Ishikawa (cell line): Measurements from ENCODE around the gene CAMTA1.

ENCODE experiments used
- CEBPB ChIP-seq: IDR thresholded peaks from 2 replicates; pipeline ENCODE4 v1.6.1; 2012
- CREB1 ChIP-seq: IDR thresholded peaks from 2 replicates; pipeline ENCODE4 v1.6.1; 2012; ENCODE audit warnings: low read depth
- EGR1 ChIP-seq: IDR thresholded peaks from 2 replicates; pipeline ENCODE4 v1.6.1; 2012
- EP300 ChIP-seq: IDR thresholded peaks from 2 replicates; pipeline ENCODE4 v1.6.1; 2012; ENCODE audit warnings: borderline replicate concordance
- FOXM1 ChIP-seq: IDR thresholded peaks from 2 replicates; pipeline ENCODE4 v1.6.1; 2012; ENCODE audit warnings: low read depth, borderline replicate concordance
- NFIC ChIP-seq: IDR thresholded peaks from 2 replicates; pipeline ENCODE4 v1.6.1; 2012
- RAD21 ChIP-seq: IDR thresholded peaks from 2 replicates; pipeline ENCODE4 v1.6.1; 2012; ENCODE audit warnings: low read depth
- TAF1 ChIP-seq: IDR thresholded peaks from 2 replicates; pipeline ENCODE4 v1.6.1; 2012; ENCODE audit warnings: low read depth, mild to moderate bottlenecking
- TCF12 ChIP-seq: IDR thresholded peaks from 2 replicates; pipeline ENCODE4 v1.6.1; 2012; ENCODE audit warnings: low read depth
- TEAD4 ChIP-seq: IDR thresholded peaks from 2 replicates; pipeline ENCODE4 v1.6.1; 2012
- YY1 ChIP-seq: IDR thresholded peaks from 2 replicates; pipeline ENCODE4 v1.6.1; 2012; ENCODE audit warnings: low read depth
- ZBTB7A ChIP-seq: IDR thresholded peaks from 2 replicates; pipeline ENCODE4 v1.6.1; 2012; ENCODE audit warnings: low read depth
- TF ChIP-seq, protein P1 (sequence below): IDR thresholded peaks from 2 replicates; pipeline ENCODE4 v1.6.1; 2012
- TF ChIP-seq, protein P2 (sequence below): IDR thresholded peaks from 2 replicates; pipeline ENCODE4 v1.6.1; 2012; ENCODE audit warnings: low read depth, mild to moderate bottlenecking
- TF ChIP-seq, protein P3 (sequence below): IDR thresholded peaks from 2 replicates; pipeline ENCODE4 v1.6.1; 2012

CAMTA1 gene

DNA sequence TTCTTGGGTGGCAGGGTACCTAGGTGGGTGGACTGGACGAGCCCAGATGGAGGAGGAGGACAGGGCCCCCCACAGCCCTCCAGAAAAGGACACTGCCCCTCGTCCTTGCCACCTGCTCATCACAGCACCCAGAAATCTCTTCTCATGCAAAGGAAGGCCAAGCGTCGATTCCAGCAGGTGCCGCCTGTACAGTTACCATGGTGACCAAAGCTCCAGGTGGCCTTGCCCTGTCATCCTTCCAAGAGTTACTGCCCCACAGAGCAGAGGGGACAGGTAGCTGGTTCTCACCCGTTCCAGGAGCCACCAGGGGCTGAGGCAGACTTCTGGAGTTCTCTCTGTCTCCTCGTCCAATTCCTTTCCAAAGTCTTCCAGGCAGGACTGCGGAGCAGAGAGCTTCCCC is 865.9 kb downstream of the CAMTA1 start:
- no peak for TF ChIP-seq YY1
- no peak for TF ChIP-seq RAD21
- TF ChIP-seq, protein P1, sequence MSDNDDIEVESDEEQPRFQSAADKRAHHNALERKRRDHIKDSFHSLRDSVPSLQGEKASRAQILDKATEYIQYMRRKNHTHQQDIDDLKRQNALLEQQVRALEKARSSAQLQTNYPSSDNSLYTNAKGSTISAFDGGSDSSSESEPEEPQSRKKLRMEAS = no peak
- TF ChIP-seq CREB1 = no peak
- no peak for TF ChIP-seq EP300
- TF ChIP-seq TCF12 = no peak
- TF ChIP-seq NFIC = no peak

DNA sequence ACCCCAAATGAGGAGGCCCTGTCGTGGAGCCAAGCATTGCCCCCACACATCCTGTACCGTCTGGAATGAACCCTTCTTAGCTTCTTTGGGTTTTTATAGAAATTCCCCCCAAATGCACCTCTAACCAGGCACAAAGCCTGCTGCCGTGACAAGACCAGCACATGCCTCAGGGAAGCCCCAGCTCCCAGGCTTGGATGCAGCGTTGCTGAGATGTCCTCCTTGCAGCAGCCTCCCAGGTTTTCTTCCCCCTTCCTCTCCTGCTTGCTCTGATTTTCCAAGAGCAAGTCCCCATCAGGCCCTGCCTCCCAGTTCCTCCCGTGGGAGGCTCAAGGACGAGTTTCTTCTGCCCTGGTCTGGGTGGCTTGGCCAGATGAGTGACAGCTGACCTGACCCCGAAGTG is 866.8 kb downstream of the CAMTA1 start:
- no peak for TF ChIP-seq CREB1
- TF ChIP-seq, protein P2, sequence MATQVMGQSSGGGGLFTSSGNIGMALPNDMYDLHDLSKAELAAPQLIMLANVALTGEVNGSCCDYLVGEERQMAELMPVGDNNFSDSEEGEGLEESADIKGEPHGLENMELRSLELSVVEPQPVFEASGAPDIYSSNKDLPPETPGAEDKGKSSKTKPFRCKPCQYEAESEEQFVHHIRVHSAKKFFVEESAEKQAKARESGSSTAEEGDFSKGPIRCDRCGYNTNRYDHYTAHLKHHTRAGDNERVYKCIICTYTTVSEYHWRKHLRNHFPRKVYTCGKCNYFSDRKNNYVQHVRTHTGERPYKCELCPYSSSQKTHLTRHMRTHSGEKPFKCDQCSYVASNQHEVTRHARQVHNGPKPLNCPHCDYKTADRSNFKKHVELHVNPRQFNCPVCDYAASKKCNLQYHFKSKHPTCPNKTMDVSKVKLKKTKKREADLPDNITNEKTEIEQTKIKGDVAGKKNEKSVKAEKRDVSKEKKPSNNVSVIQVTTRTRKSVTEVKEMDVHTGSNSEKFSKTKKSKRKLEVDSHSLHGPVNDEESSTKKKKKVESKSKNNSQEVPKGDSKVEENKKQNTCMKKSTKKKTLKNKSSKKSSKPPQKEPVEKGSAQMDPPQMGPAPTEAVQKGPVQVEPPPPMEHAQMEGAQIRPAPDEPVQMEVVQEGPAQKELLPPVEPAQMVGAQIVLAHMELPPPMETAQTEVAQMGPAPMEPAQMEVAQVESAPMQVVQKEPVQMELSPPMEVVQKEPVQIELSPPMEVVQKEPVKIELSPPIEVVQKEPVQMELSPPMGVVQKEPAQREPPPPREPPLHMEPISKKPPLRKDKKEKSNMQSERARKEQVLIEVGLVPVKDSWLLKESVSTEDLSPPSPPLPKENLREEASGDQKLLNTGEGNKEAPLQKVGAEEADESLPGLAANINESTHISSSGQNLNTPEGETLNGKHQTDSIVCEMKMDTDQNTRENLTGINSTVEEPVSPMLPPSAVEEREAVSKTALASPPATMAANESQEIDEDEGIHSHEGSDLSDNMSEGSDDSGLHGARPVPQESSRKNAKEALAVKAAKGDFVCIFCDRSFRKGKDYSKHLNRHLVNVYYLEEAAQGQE = no peak
- TF ChIP-seq NFIC = no peak
- TF ChIP-seq EGR1 = no peak
- TF ChIP-seq YY1 = no peak
- TF ChIP-seq ZBTB7A = no peak
- TF ChIP-seq TAF1 = no peak
- no peak for TF ChIP-seq TEAD4
- TF ChIP-seq, protein P1 = no peak
- no peak for TF ChIP-seq FOXM1
- TF ChIP-seq CEBPB = no peak
- TF ChIP-seq TCF12 = no peak
- TF ChIP-seq, protein P3, sequence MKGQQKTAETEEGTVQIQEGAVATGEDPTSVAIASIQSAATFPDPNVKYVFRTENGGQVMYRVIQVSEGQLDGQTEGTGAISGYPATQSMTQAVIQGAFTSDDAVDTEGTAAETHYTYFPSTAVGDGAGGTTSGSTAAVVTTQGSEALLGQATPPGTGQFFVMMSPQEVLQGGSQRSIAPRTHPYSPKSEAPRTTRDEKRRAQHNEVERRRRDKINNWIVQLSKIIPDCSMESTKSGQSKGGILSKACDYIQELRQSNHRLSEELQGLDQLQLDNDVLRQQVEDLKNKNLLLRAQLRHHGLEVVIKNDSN = no peak
- no peak for TF ChIP-seq EP300
- TF ChIP-seq RAD21 = no peak

DNA sequence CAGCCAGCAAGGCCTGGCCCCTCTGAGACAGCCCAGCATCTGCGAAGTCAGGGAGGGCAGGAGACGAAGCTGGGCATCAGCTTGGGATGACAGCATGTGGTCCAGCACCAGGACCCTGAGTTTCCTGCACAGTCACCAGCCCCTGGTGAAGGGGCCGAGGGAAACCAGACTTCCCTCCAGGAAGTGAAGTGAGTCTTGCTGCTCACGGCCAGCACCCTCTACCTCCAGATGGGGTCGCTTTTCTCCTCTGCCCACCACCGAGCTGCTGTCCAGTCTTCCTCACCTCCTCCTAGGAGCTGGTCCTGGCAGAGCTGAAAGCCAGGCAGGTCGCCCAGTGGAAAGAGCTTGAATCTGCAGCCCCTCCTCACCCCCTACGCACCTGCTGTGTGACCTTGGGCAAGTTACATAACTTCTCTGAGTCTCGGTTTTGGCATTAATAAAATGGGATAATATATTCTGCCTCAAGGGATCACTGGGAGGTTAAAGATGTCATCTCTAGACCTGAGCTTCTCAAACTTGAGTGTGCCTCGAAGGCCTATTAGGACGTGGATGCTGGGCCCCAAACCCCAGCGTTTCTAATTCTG is 867.4 kb downstream of the CAMTA1 start:
- TF ChIP-seq NFIC (no peak), RAD21 (no peak), TEAD4 (no peak), CREB1 (no peak), EP300 (no peak), ZBTB7A (no peak), YY1 (no peak), TCF12 (no peak)
- TF ChIP-seq, protein P1 = no peak

DNA sequence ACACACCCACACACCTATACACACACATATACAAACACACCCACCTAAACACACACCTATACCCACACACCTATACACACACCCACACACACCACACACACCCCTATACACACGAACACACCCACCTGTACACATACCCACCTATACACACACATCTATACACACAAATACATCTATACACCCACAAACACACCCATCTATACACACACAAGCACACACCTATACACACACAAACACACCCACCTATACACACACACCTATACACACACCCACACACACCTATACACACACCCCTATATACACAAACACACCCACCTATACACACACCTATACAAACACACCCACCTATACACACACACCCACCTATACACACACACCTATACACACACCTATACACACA is 869.5 kb downstream of the CAMTA1 start:
- TF ChIP-seq EGR1 = no peak
- no peak for TF ChIP-seq TAF1
- no peak for TF ChIP-seq CEBPB
- TF ChIP-seq, protein P2 = no peak
- TF ChIP-seq ZBTB7A = no peak
- no peak for TF ChIP-seq NFIC
- TF ChIP-seq YY1 = no peak
- TF ChIP-seq RAD21 = no peak
- TF ChIP-seq EP300 = no peak
- no peak for TF ChIP-seq FOXM1
- TF ChIP-seq CREB1 = no peak
- TF ChIP-seq TEAD4 = no peak
- TF ChIP-seq, protein P3 = no peak

DNA sequence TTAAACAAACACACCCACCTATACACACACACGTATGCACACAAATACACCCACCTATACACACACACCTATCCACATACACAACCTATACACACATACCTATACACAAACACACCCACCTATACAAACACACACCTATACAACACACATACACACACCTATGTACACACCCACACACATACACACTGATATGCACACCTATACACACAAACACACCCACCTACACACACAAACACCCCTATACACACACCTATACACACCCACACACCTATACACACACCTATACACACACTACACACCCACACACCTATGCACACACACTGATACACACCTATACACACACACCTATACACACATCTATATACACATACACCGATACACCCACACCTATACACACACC is 870.1 kb downstream of the CAMTA1 start:
- TF ChIP-seq TEAD4 = no peak
- TF ChIP-seq TAF1 = no peak
- TF ChIP-seq EP300 = no peak
- TF ChIP-seq, protein P2 = no peak
- TF ChIP-seq, protein P1 = no peak
- TF ChIP-seq, protein P3 = no peak
- no peak for TF ChIP-seq YY1
- no peak for TF ChIP-seq FOXM1
- no peak for TF ChIP-seq CREB1
- no peak for TF ChIP-seq TCF12
- TF ChIP-seq EGR1 = no peak
- TF ChIP-seq CEBPB = no peak
- no peak for TF ChIP-seq NFIC
- TF ChIP-seq ZBTB7A = no peak
- TF ChIP-seq RAD21 = no peak
